HG03135 (cell line): ENCODE results near the gene CRELD1.
"Not testable (repeated sequence)": the region's sequence is repeated elsewhere in the genome, so short reads cannot be mapped to it uniquely, and the experiment has no call there.

Source experiments
- ATAC-seq: cut with Tn5 transposase; IDR thresholded peaks from one replicate; pipeline ENCODE4 v1.9.1; 2021; ENCODE audit warnings: mild to moderate bottlenecking, moderate library complexity; ENCODE audit not compliant: unreplicated experiment

CRELD1 gene

GRCh38 chr3:9932843-9933560, 632 bp upstream of the CRELD1 start:
- ATAC-seq: peak; percentile 66

- ATAC-seq: peak; percentile 1
Measured at GRCh38 chr3:9934235-9934621, 594 bp downstream of the CRELD1 start.

GRCh38 chr3:9934993-9935392, 1.4 kb downstream of the CRELD1 start:
- no peak for ATAC-seq

- no peak for ATAC-seq
Measured at GRCh38 chr3:9935966-9936510, 2.4 kb downstream of the CRELD1 start.

DNA sequence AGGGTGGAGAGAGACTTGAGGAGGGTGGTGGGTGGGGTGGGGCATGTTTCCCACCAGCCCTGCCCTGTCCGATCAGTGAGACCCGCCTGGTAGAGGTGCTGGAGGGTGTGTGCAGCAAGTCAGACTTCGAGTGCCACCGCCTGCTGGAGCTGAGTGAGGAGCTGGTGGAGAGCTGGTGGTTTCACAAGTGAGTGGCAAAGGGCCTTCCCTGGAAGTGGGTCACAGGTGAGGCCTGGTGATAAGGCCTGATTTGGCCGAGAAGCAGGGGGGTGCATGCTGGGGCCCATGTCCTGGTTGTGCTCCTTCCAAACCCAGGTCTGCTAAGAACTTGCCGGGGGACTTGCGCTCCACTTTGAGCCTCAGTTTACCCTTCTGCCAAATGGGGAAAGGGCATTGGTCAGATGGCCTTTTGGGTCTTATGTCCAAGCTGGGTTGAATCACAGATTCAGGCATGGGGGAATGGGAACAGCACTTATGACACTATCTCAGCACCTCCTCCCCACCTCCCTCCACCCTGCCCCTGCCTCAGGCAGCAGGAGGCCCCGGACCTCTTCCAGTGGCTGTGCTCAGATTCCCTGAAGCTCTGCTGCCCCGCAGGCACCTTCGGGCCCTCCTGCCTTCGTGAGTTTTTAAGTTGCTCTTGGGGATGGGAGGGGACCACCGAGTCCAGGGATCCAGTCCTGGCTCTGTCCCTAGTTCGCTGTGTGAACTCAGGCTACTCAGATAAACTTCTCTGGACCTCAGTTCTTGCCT, 4.0 kb downstream of the CRELD1 start:
- ATAC-seq: no peak

DNA sequence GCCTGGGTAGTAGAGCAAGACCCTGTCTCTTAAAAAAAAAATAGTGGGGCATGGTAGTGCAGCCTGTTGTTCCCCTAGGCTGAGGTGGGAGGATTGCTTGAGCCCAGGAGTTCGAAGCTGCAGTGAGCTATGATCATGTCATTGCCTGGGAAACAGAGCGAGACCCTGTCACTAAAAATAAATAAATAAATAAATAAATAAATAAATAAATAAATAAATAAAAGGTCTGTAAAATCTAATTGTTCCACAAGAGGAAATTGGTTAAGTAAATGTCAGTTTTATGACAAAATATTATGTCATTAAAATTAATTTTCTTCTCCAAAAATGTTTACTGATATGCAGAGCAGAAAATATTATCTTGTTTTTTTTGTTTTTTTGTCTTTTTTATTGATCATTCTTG, 5.3 kb downstream of the CRELD1 start:
- ATAC-seq: no peak

GRCh38 chr3:9939906-9940305, 6.3 kb downstream of the CRELD1 start:
- ATAC-seq: not testable (repeated sequence)

- ATAC-seq: no peak
Measured at GRCh38 chr3:9940746-9941145, 7.1 kb downstream of the CRELD1 start.

DNA sequence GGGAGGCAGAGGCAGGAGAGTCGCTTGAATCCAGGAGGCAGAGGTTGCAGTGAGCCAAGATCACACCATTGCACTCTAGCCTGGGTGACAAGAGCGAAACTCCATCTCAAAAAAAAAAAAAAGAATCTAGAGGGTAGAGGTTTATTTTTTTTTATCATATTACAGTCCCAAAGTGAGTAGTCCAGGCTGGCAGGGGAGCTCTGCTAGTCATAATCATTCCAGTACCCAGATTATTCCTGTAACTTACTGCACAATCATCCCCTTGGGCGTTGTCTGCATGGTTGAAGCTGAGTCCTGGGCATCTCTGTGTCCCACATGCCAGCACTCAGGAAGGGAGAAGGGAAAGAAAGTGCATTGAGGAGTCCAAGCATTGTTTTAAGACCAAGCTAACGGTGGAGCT, 8.5 kb downstream of the CRELD1 start:
- no peak for ATAC-seq

DNA sequence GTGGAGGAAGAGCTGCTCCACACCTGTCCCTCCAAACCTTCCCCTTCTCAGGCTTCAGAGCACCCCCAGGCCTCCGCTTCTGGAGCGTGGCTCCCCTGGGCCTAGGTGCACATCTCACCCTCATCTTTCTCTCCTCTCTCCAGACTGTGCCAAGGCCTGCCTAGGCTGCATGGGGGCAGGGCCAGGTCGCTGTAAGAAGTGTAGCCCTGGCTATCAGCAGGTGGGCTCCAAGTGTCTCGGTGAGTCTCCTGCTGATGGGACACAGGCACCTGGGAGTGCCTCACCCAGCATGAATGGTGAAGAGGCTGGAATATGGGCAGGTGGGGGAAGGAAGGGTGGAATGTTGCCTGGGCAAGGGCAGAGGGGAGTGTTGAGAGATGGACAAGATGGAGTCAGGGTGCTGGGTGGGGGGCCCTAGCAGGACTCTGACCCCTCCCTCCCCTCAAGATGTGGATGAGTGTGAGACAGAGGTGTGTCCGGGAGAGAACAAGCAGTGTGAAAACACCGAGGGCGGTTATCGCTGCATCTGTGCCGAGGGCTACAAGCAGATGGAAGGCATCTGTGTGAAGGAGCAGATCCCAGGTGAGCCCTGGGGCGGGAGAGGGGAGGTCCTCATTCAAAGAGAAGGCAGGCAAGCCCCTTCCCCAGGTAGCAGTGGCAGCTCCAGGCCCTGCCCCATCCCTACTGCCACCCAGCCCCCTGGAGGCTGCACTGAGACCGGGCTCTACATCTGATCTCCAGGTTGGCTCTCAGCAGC, 9.5 kb downstream of the CRELD1 start:
- no peak for ATAC-seq

GRCh38 chr3:9944271-9944670, 10.6 kb downstream of the CRELD1 start:
- ATAC-seq: no peak

GRCh38 chr3:9945358-9945757, 11.7 kb downstream of the CRELD1 start:
- no peak for ATAC-seq

DNA sequence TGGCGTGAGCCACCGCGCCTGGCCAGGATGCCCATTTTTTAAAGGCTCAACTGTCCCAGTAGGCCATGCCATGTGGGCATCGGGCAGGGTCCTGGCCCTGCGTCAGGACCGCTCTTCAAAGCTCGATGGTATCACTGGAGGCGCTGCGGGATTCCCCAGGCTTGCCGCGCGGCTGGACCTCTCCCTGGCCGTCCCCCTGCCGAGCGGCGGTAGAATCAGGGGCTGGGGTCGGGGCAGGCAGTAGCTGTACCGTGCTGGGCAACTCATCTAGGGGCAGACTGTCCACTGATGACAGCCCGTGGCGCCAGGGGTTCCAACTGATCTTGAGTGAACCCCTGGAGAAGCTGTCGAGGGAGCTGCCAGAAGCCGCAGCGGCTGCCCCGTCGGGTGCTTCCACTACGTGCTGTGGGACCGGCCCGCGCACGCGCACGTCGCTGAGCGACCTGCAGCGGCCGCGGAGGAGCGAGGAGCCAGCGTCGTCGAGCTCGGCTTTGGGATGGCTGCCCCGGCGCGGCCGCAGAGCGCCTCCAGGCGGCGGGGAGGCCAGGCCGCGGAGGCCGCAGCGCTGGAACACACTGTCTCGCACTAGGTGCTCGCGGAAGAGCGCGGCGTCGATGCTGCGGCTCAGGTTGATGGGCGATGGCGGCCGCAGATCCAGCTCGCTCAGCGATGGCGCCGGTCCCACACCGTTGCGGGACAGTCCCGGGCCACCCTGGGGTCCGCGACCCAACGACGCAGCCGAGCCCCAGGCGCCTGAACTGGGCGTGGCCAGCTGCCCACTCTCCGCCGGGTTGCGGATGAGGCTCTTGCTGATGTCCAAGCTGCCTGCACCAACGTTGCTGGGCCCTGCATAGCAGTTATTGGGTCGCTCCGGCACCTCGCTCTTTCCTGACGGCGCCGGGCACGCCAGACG, 12.7 kb downstream of the CRELD1 start:
- no peak for ATAC-seq

DNA sequence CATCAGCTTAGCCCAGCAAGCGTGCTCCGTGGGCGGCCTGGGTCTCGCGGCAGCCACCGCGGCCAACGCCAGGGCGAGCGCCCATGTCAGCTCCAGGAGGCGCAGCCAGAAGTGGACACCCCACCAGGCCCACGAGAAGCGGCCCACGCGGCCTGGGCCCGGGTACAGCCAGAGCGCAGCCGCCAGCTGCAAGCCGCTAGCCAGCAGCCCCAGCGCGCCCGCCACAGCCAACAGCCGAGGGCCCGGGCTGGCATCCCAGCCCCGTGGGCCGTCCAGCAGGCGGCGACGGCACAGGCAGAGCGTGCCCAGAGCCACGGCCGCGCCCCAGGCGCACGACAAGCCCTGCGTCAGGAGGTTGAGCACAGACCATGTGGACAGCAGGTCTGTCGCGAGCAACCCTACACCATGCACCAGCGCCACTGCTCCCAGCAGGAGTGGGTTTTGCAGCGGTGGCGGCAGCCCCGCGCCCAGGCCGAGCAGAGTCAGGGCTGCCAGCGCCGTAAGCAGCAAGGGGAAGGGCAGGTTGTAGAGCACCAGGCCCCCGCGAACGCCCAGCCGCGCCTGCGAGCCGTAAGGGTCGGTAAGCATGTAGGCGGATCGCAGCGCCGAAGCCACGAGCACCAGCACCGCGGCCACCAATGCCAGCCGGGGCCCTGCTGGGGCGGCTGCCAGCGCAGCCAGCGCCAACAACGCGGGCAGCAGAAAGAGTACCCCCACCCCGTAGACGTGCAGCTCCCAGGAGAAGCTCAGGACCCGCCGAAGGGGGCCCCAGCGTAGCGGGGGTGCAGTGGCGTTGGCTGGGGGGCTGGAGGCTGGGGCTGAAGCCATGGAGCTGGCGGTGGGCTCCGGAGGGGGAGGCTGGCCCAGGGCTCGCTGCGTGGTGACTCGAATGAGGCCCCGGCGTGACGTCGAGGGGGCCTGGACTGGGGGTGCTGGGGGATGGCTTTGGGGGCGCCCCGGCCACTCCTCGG, 13.7 kb downstream of the CRELD1 start:
- ATAC-seq: no peak

DNA sequence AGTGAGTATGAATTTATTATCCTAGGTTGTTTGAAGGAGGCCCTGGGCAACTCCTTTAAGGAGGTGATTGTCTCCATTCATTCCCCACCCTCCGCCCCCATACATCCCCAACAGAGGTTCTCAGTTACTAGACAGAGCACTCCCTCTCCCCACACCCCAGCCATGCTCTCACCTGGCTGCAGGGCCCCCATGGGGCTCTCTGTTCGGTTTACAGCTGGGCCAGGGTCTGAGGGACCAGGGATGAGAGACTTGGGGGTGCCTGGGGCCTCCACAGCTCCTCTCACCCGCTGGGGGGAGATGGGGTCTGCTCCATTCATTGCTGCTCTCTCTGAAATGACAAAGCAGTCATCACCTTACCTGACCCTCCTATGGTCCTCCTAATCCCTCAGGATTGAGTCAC, 15.0 kb downstream of the CRELD1 start:
- ATAC-seq: no peak

- no peak for ATAC-seq
Measured at GRCh38 chr3:9949115-9949514, 15.5 kb downstream of the CRELD1 start.

DNA sequence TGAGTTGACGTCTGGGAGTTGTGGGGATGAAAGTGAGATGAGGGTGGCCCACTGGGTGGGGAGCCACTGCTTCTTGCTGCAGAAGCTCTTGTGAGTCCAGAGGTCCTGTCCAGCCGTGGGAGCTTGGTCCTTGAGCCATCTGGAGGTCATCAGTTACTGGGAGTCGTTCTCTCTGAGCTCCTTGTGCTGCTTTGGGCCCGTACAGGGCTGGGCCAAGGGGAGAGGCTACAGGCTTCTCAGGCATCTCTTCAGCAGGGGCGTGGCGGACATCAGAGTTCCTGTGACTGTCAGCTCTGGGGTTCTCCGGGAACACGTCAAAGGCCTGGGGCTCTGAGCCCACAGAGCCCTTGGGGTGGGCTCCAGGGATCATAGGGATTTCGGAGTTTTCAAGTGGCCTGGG, 16.0 kb downstream of the CRELD1 start:
- no peak for ATAC-seq

- no peak for ATAC-seq
Measured at GRCh38 chr3:9951126-9951525, 17.5 kb downstream of the CRELD1 start.

DNA sequence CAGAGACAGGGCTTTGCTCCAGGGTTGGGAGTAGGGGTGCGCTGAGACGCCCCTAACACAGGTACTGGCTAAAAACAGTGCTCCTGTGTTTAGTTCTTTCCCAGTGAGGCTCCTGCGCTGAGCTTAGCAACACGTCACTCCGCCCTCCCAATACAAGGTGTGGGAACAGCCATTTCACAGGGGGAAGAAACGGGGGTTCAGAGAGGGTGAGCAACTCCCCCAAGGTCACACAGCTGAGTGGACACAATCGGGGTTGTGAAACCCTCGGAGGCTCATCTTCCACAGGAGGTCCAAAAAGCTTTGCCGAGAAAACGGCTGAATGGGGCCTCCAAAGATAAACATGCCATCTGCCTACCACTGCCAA, 17.9 kb downstream of the CRELD1 start:
- ATAC-seq: no peak
